HG03039 (cell line): ENCODE measurements around the gene SLC12A3.
A peak's percentile ranks its signal among the peaks of the same experiment; 100 is the strongest.
"Not testable (repeated sequence)": the region's sequence is repeated elsewhere in the genome, so short reads cannot be mapped to it uniquely, and the experiment has no call there.

Experiments
- ATAC-seq: cut with Tn5 transposase; IDR thresholded peaks from one replicate; pipeline ENCODE4 v1.9.1; 2021; ENCODE audit warnings: mild to moderate bottlenecking, moderate library complexity; ENCODE audit not compliant: unreplicated experiment

SLC12A3 gene

DNA sequence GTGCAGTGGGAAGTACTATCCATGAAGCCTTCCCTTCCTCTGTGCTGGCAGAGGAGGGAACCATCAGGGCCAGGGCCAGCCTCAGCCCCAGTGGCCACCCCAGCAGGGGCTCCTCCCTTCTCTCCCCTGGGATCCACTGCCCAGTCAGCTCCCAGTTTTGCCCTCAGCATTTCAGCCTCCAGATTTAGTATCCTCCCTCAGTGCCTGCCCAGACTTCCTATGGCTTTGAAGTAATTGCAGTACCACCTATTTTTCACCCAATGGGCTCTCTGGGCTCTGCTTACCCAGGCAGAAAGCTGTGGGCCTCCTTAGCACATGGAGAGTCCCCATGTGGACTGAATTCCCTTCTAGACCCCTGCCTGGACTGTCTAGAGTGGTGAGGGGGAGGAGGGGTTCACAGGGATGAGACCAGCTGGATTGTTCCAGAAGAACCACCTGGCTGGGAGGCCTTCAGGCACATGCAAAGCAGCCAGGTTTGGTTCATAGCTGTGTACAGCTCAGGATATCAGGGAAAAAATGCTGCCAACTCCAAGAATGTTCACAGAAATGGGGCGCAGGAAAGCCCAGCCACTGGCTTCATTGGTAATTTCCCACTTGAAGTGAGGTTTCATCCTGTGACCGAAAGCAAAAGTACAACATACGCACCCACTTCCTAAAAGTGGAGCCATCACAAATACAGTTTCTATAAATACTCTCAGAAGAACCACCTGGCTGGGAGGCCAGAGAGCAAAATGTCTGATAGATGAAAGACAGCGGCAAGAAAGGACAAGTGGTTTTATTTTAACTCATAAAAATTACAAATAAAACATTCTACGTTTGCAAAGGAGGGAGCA lies 51.8 kb downstream of the SLC12A3 start:
- ATAC-seq = peak; percentile 48

DNA sequence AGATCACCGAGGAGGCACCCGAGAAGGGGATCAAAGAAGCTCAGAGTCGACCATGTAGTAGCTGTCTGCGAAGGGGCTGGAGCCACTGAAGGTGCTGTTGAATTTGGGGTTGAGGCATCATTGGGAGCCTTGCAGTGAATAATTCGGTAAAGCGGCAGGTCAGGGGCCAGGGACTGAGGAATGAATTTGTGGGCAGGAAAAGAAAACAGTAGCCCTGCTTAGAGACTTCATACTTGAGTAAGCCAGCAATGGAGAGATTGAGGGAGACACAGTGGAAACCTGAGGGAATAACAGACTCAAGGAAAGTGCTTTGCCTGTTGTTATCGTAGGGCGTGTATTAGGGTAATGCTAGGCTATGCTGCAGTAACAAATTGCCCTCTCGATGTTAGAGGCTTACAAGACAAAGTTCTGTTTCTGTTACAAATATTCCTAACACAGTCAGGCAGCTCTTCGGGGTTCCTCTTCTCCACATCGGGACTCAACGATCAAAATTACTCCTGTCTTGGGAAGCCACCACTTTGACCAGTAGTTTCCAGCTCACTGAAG lies 53.5 kb downstream of the SLC12A3 start:
- ATAC-seq = no peak

DNA sequence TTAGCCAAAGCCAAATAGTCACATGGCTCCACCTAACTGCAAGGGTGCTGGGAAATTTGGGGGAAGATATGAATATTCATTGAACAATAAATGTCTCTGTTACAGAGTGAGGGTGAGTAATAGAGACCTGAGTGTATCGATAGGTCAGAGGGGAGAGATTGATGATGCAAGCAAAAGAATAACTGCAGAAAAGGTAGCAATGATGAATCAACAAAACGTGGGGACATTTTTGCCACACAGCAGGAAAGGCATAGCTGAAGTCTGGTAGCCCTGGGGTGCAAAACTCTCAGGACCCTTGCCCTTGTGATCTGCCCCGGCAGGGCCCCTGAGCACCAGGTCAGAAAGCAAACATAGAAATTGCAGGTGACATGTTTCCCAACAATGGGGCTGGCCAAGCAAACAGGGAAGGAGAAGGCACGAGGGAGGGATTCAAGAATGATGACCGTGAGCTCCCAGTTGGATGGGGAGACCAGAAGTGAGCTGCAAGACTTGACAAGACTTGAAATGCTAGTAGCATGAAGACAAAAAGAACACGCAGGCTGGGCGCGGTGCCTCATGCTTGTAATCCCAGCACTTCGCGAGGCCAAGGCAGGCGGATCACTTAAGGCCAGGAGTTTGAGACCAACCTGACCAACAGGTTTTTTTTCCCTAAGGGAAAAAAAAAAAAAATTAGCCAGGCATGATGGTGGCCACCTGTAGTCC lies 54.2 kb downstream of the SLC12A3 start:
- ATAC-seq = no peak

DNA sequence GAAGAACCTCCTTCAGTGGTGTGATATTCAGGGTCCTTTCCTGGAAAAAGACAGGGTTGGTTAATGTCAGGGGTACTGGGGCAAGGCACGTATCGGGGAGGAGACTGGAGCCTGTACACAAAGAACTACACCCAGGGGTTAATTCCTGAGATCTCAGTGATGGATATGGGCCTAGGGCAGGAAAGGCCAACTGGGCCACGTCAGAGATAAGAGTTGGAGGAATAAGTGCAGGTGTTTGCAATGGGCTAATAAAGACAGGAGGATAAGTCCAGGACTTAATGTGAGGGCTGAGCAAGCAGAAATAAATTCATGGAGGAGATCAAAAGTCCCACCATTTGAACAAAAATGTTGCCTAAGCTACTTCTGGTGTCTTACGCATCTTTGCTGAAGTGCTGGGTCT lies 56.6 kb downstream of the SLC12A3 start:
- ATAC-seq = no peak

DNA sequence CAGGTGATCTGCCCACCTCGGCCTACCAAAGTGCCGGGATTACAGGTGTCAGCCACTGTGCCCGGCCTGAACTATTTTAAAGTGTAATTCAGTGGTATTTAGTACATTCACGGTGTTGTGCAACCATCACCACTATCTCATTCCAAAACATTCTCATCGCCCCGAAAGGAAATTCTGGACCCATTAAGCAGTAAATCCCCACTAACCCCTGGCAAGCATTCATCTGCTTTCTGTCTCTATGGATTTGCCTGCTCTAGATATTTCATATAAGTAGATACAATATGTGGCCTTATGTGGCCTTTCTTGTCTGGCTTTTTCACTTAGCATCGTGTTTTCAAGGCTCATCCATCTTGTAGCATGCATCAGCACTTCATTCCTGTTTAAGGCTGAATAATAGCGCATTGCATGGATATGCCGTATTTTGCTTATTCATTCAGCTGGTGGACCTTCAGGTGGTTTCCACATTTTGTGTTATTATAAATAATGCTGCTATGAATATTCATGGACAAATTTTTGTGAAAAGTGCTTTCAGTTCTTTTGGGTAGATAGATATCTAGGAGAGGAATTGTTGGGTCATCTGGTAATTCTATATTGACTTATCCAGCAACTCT lies 58.6 kb downstream of the SLC12A3 start:
- no peak for ATAC-seq

DNA sequence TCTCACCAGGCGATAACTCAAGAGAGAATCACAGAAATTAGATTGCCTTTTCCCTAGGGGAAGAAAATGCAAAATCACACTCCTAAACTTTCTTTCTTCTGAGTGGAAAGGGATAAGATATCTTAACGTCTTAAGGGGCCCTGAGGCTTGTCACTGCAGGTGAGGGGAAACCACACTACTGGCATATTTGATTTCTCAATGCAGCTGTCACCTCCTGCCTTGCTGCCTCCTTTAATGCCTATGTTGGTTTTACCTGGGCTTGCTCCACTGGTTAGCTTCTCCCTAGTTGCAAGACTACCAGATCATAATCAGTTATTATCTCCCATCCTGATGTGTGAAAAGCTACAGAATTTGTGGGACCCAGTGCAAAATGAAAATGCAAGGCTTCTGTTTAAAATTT lies 62.5 kb downstream of the SLC12A3 start:
- no peak for ATAC-seq

DNA sequence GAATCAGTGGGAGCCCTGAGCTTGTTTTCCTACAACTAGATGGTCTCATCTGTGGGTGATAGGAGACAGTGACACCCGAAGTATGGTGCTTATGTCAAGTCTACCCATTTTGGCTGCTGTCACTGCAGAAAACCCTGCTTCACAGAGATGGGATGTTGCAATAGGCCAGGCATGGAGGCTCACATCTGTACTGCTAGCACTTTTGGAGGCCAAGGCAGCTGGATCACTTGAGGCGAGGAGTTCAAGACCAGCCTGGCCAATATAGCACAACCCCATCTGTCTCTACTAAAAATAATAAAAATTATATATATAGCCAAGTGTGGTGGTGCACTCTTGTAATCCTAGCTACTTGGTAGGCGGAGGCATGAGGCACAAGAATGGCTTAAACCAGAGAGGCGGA lies 64.6 kb downstream of the SLC12A3 start:
- no peak for ATAC-seq

DNA sequence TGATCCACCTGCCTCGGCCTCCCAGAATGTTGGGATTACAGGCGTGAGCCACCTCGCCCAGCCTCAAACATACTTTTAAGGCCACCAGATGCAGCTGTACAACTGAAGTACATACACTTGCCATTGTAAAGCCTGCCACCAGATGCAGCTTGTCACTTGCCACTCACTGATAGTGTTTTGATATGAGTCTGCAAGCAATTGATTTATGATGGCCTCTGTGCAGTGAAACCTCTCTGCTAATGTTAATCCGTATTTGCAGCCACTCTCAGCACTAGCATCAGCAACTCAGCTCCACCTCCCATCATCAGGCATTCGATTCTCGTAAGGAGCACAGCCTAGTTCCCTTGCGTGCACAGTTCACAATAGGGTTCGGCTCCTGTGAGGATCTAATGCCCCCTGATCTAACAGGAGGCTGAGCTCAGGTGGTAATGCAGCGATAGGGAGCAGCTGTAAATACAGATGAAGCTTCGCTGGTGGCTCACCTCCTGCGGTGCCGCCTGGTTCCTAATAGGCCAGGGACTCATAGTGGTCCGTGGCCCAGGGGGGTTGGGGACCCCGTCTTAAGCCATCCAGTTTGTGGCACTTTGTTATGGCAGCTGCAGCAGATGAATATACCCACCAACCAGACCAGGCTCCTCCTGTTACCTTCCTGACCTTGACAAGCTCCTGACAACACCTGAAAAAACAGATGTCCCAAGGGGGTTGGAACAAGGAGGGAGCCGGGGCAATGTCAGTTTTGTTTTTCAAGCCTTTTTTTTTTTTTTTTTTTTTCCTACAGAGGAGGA lies 65.7 kb downstream of the SLC12A3 start:
- no peak for ATAC-seq

DNA sequence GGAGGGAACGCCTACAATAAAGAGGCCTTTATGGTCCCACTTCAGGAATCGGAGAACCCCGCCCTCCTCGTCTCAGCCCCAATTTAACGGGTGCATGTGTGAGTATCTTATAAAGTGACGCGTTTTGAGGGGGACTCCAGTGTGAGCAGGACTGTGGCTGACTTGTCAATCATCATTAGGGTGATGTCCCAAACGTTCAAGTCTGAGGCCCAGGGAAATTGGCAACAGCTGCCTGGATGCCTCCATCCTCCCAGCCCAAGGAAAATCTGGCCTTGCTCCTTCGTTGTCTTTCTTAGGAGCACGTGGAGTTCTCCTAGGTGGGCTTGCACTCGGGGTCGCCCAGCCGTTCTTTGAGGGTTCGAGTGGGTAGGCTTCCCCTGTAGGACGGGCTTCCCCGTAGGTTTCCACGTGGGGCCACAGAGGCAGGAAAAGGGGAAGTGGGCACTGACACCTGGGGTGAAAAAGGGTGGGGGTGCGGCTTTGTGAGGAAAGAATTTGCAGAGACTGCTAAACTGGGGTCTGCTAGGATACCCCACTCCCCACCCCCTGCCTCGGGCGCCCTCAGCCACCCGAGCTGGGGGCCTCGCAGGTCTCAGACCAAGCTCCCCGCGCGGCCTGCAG lies 66.4 kb downstream of the SLC12A3 start:
- ATAC-seq = peak; percentile 31

DNA sequence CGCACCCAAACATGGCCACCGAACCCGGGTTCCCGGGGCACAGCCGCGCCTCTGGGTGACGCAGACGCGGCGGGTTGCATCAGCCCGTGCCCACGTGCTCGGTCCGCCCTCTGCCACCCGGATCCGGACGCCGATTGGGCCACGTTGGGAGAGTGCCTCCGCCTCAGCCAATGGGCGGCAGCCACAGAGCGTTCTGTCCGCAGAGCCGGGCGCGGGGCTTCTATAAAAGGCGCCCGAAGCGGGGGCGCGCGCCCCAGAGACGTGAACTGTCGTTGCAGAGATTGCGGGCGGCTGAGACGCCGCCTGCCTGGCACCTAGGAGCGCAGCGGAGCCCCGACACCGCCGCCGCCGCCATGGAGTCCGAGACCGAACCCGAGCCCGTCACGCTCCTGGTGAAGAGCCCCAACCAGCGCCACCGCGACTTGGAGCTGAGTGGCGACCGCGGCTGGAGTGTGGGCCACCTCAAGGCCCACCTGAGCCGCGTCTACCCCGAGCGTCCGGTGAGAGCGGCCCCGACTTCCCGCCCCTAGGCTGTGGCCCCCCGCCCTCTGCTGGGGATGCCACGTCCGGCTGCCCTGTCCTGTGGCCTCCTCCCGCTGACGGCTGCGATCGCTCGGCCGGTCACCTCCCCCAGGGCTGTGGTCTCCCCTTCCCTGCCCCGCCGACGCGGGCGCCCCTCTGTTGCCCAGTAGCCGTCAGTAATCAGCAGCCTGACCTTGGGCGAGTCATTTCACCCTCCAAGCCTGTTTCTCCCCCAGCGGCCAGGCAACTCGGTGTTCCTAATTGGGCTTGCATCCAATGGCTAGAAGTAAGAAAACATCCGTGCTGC lies 67.1 kb downstream of the SLC12A3 start, which contains the start of gene HERPUD1:
HERPUD1 (plus strand) TSS at position 251 of the 829 bp plus-strand sequence; CDS start at position 354, 103 bp downstream.
- peak; percentile 92 for ATAC-seq

DNA sequence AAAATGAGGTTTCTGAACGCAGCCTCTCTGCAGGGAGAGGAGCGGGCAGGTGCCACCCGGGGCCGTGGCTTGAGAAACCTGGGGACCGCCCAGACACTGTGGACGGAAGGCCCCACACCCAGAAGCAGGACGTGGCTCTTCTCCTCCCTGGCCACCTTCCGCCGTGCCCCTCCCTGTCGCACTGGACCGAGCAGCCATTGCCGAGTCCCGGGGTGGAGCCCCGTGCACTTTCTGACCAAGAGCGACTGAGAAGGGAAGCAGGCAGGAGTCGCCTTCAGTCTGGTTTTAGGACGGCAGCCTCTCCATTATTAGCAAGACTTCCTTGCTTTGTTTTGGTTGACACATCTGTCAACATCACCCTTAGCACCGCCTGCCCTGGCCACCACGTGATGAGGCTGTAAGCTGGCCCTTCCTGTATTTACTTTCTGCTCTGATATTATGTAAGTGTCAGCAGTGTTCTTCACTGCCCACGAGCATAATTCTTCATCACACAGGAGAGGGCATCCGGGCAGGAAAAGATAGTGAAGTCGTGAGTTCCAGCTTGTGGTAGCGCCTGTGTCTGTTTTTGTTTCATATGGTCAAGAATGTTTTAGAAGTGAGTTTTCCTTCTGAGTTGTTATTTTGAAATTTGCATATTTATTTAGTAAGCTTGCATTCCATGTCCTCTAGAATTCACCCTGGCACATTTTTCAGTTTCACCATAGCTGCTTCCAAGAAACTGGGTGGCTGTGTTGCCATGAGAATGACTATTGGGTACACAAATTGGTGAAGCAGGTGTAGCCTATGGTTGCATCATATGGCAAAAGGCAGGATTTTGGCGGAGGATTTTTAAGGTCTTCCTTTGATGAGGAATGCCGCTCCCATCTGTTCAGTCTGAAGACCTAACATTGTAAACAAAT lies 68.0 kb downstream of the SLC12A3 start:
- peak; percentile 1 for ATAC-seq

DNA sequence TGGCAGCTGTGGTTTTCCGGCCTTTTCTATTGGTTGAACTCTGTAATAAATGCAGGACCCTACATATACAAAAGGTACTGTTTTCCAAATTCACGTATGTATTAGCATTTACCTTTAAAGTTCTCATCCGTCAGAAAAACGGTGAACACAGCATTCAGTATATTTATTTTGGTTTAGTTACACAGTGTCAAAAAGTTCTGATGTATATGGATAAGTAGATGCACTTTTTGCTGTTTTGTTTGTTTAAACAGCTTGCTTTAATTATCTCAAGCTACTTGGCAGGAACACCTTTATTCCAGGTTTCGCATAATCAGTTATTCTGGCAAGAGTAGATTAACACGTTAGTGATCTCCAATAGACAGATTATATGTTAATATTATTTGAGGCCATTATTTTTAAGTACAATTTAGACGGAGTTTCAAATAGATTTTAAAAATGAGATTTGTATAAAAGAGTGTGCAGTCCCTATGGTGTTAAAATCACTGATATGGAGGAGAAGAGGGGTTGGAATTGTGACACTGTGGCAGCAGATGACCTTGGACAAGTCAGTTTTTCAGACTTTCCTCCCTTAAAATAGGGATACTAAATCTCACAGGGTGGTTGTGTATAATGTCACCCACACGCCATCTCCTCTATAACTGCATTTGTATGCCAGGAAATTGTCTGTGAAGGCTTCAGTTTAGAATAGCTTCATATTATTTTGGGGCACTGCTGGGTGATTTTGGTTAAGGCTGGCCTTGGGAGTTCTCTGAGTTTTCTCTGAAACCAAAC lies 69.0 kb downstream of the SLC12A3 start:
- no peak for ATAC-seq

DNA sequence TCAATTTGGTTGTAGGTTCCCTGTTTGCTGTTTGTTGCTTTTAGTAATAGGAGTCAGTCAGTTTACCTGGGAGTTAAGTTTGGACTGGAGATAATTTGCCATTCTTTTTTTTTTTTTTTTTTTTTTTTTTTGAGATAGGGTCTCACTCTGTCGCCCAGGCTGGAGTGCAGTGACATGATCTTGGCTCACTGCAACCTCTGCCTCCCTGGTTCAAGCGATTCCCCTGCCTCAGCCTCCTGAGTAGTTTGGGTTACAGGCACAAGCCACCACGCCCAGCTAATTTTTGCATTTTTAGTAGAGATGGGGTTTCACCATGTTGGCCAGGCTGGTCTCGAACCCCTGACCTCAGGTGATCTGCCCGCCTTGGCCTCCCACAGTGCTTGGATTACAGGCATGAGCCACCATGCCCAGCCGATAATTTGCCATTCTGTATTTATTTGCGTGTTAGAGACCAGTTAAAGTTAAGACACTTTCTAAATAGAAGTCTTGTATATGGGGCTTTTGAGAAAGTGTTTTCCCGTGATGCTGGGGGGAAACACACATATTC lies 69.7 kb downstream of the SLC12A3 start:
- ATAC-seq = not testable (repeated sequence)

DNA sequence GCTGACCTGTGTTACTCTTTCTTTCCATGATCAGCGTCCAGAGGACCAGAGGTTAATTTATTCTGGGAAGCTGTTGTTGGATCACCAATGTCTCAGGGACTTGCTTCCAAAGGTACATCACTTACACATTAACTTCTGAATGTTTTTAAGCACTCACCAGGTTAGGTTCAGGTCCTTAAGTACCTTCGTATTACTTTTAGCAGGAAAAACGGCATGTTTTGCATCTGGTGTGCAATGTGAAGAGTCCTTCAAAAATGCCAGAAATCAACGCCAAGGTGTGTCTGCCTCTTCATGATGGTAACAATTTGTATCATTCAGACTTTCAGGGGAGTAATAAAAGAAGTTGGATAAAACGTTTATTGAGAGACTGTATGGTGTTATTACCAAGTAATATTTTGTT lies 70.2 kb downstream of the SLC12A3 start:
- no peak for ATAC-seq

DNA sequence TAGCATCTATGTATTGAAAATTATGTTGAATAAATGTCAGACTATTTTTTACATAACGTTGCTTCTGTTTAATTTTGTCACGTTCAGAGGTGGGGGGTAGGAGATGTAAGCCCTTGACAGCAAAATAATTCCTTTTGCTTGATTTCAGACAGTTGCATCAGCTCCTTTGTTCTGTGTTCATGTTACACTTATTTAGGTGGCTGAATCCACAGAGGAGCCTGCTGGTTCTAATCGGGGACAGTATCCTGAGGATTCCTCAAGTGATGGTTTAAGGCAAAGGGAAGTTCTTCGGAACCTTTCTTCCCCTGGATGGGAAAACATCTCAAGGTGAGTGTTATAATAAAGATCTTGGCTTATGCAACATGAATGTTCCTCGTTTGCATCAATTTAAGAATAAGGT lies 71.5 kb downstream of the SLC12A3 start:
- ATAC-seq = no peak

DNA sequence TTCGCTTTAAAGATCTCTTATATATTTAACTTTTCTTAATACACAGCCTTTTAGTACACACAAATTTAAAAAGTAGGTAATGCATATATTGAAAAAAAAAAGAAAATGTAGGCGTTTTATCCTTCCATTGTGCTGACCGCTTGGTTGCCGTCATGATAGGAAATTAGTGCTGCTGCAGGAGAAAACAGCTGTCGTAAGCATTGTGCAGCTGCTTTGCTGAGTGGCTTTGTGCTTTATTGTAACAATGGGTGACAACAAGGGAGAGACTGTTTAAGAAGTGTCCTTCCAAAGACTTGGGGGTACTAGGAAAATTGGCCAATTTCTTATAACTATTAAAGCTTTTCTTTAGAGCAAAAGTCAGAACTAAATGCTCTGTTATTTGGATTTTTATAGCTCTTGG lies 71.9 kb downstream of the SLC12A3 start:
- no peak for ATAC-seq
